ENCODE results near the gene PPIP5K1. TPM values are rescaled to one million over a fixed set of nuclear protein-coding genes. Genes with fewer than 3 reads are reported as not detected.

Gene PPIP5K1
- total RNA-seq, 2 experiments from 2014 or later = 48.5 to 55.9 TPM

GRCh38 chr15:43552256-43552655 lies 37.8 kb downstream of the PPIP5K1 start:
- intact Hi-C loops (cut with micrococcal nuclease) = no loop called here
- Mint-ChIP-seq H3K9me3 (no peaks in the 10 kb centered on the region), H3K27me3 (no peaks in the 10 kb centered on the region), H3K27ac (no peak overlapping the region), H3K36me3 (ENCODE audit: low read depth) (peaks cover 14% of the 10 kb centered on the region), H3K4me3 (no peak overlapping the region), H3K4me1 (ENCODE audit: low read depth) (no peaks in the 10 kb centered on the region)
- ChIA-PET CTCF (no interaction called here), POLR2A (interaction anchor here (1.2 kb wide), 1 partner anchor 23 kb away, joined by 3 read pairs; no protein-coding TSS in a partner anchor)
- DNase-seq = no peak
- no peak for TF ChIP-seq CTCF (IDR thresholded peaks at IDR 0.05)
- no peak for ATAC-seq

- H3K4me1 Mint-ChIP-seq (ENCODE audit: low read depth) = no peaks in the 10 kb centered on the region
- no peak for TF ChIP-seq CTCF (IDR thresholded peaks at IDR 0.05)
- no peaks in the 10 kb centered on the region for H3K27me3 Mint-ChIP-seq
- H3K9me3 Mint-ChIP-seq = no peaks in the 10 kb centered on the region
- ATAC-seq = no peak
- ChIA-PET POLR2A (no interaction called here), CTCF (no interaction called here)
- no peak overlapping the region for H3K27ac Mint-ChIP-seq
- no peak overlapping the region for H3K4me3 Mint-ChIP-seq
- peaks cover 15% of the 10 kb centered on the region for H3K36me3 Mint-ChIP-seq (ENCODE audit: low read depth)
- no peak for DNase-seq
- intact Hi-C loops (cut with micrococcal nuclease) = no loop called here
Observed at GRCh38 chr15:43550527-43551363, 39.3 kb downstream of the PPIP5K1 start.

GRCh38 chr15:43547539-43547938 lies 42.5 kb downstream of the PPIP5K1 start:
- ATAC-seq (no peak), DNase-seq (no peak)
- ChIA-PET CTCF (interaction anchor here (1.4 kb wide), 1 partner anchor 107 kb away, joined by 4 read pairs; no protein-coding TSS in a partner anchor), POLR2A (no interaction called here)
- Mint-ChIP-seq H3K27ac (no peak overlapping the region), H3K4me1 (ENCODE audit: low read depth) (no peaks in the 10 kb centered on the region), H3K4me3 (no peak overlapping the region), H3K36me3 (ENCODE audit: low read depth) (peaks cover 15% of the 10 kb centered on the region), H3K9me3 (no peaks in the 10 kb centered on the region), H3K27me3 (no peaks in the 10 kb centered on the region)
- intact Hi-C loops (cut with micrococcal nuclease) = no loop called here
- TF ChIP-seq CTCF (IDR thresholded peaks at IDR 0.05) = no peak

GRCh38 chr15:43545426-43545825 lies 44.6 kb downstream of the PPIP5K1 start:
- Mint-ChIP-seq H3K4me3 (no peak overlapping the region), H3K27me3 (no peaks in the 10 kb centered on the region), H3K27ac (no peak overlapping the region), H3K4me1 (ENCODE audit: low read depth) (no peaks in the 10 kb centered on the region), H3K36me3 (ENCODE audit: low read depth) (peaks cover 9% of the 10 kb centered on the region), H3K9me3 (no peaks in the 10 kb centered on the region)
- ChIA-PET POLR2A (interaction anchor here (0.6 kb wide), 1 partner anchor 960 kb away, joined by 4 read pairs; no protein-coding TSS in a partner anchor), CTCF (no interaction called here)
- TF ChIP-seq CTCF (IDR thresholded peaks at IDR 0.05) = no peak
- ATAC-seq (no peak), DNase-seq (no peak)
- intact Hi-C loops (cut with micrococcal nuclease) = no loop called here

GRCh38 chr15:43544266-43544665 lies 45.7 kb downstream of the PPIP5K1 start:
- POLR2A ChIA-PET = no interaction called here
- H3K4me1 Mint-ChIP-seq (ENCODE audit: low read depth) = no peaks in the 10 kb centered on the region
- intact Hi-C loops (cut with micrococcal nuclease) = no loop called here
- H3K9me3 Mint-ChIP-seq = no peaks in the 10 kb centered on the region
- no peak for TF ChIP-seq CTCF (IDR thresholded peaks at IDR 0.05)
- CTCF ChIA-PET = no interaction called here
- no peak overlapping the region for H3K4me3 Mint-ChIP-seq
- H3K27me3 Mint-ChIP-seq = no peaks in the 10 kb centered on the region
- H3K27ac Mint-ChIP-seq = no peak overlapping the region
- no peak for ATAC-seq
- DNase-seq = no peak
- peaks cover 9% of the 10 kb centered on the region for H3K36me3 Mint-ChIP-seq (ENCODE audit: low read depth)
